Measurements from ENCODE around the gene ELAVL2.

The ELAVL2 gene

GRCh38 chr9:23698161-23698560, 127.9 kb downstream of the ELAVL2 start:
- no peaks in the 10 kb centered on the region for H3K4me1 Mint-ChIP-seq (ENCODE audit: low read depth)
- no peak overlapping the region for H3K27ac Mint-ChIP-seq
- H3K27me3 Mint-ChIP-seq: no peaks in the 10 kb centered on the region
- no peak overlapping the region for H3K4me3 Mint-ChIP-seq
- H3K36me3 Mint-ChIP-seq (ENCODE audit: low read depth): no peaks in the 10 kb centered on the region
- intact Hi-C loops (cut with micrococcal nuclease): no loop called here
- peaks cover 7% of the 10 kb centered on the region for H3K9me3 Mint-ChIP-seq

GRCh38 chr9:23695572-23695971, 130.5 kb downstream of the ELAVL2 start:
- H3K4me3 Mint-ChIP-seq: no peak overlapping the region
- no peaks in the 10 kb centered on the region for H3K36me3 Mint-ChIP-seq (ENCODE audit: low read depth)
- peaks cover 7% of the 10 kb centered on the region for H3K9me3 Mint-ChIP-seq
- no peaks in the 10 kb centered on the region for H3K27me3 Mint-ChIP-seq
- intact Hi-C loops (cut with micrococcal nuclease): no loop called here
- no peaks in the 10 kb centered on the region for H3K4me1 Mint-ChIP-seq (ENCODE audit: low read depth)
- no peak overlapping the region for H3K27ac Mint-ChIP-seq

GRCh38 chr9:23693374-23693773, 132.7 kb downstream of the ELAVL2 start:
- H3K4me3 Mint-ChIP-seq: no peak overlapping the region
- no peak overlapping the region for H3K27ac Mint-ChIP-seq
- no peaks in the 10 kb centered on the region for H3K4me1 Mint-ChIP-seq (ENCODE audit: low read depth)
- no peaks in the 10 kb centered on the region for H3K27me3 Mint-ChIP-seq
- intact Hi-C loops (cut with micrococcal nuclease): no loop called here
- peaks cover 7% of the 10 kb centered on the region for H3K9me3 Mint-ChIP-seq
- no peaks in the 10 kb centered on the region for H3K36me3 Mint-ChIP-seq (ENCODE audit: low read depth)

- Mint-ChIP-seq H3K27ac (no peak overlapping the region), H3K36me3 (ENCODE audit: low read depth) (no peaks in the 10 kb centered on the region), H3K4me1 (ENCODE audit: low read depth) (no peaks in the 10 kb centered on the region), H3K27me3 (no peaks in the 10 kb centered on the region), H3K9me3 (no peaks in the 10 kb centered on the region), H3K4me3 (no peak overlapping the region)
- intact Hi-C loops (cut with micrococcal nuclease): no loop called here
Observed at GRCh38 chr9:23686896-23687295, 139.1 kb downstream of the ELAVL2 start.

GRCh38 chr9:23686257-23686656, 139.8 kb downstream of the ELAVL2 start:
- H3K27me3 Mint-ChIP-seq: no peaks in the 10 kb centered on the region

GRCh38 chr9:23683611-23684061, 142.4 kb downstream of the ELAVL2 start:
- no peaks in the 10 kb centered on the region for H3K9me3 Mint-ChIP-seq
- no peak overlapping the region for H3K4me3 Mint-ChIP-seq
- no peaks in the 10 kb centered on the region for H3K27me3 Mint-ChIP-seq
- H3K36me3 Mint-ChIP-seq (ENCODE audit: low read depth): no peaks in the 10 kb centered on the region
- no peaks in the 10 kb centered on the region for H3K4me1 Mint-ChIP-seq (ENCODE audit: low read depth)
- intact Hi-C loops (cut with micrococcal nuclease): no loop called here
- no peak overlapping the region for H3K27ac Mint-ChIP-seq

More at GRCh38 chr9:23686257-23686656, 139.8 kb downstream of the ELAVL2 start:
- Mint-ChIP-seq H3K9me3 (no peaks in the 10 kb centered on the region), H3K4me3 (no peak overlapping the region), H3K36me3 (ENCODE audit: low read depth) (no peaks in the 10 kb centered on the region), H3K4me1 (ENCODE audit: low read depth) (no peaks in the 10 kb centered on the region), H3K27ac (no peak overlapping the region)
- intact Hi-C loops (cut with micrococcal nuclease): no loop called here

- Mint-ChIP-seq H3K4me3 (no peak overlapping the region), H3K27ac (no peak overlapping the region), H3K4me1 (ENCODE audit: low read depth) (no peaks in the 10 kb centered on the region), H3K9me3 (no peaks in the 10 kb centered on the region), H3K27me3 (no peaks in the 10 kb centered on the region), H3K36me3 (ENCODE audit: low read depth) (no peaks in the 10 kb centered on the region)
- intact Hi-C loops (cut with micrococcal nuclease): no loop called here
Observed at GRCh38 chr9:23682891-23683431, 143.1 kb downstream of the ELAVL2 start.

- no peaks in the 10 kb centered on the region for H3K4me1 Mint-ChIP-seq (ENCODE audit: low read depth)
- no peaks in the 10 kb centered on the region for H3K9me3 Mint-ChIP-seq
- H3K27me3 Mint-ChIP-seq: no peaks in the 10 kb centered on the region
- no peak overlapping the region for H3K4me3 Mint-ChIP-seq
- no peak overlapping the region for H3K27ac Mint-ChIP-seq
- no peaks in the 10 kb centered on the region for H3K36me3 Mint-ChIP-seq (ENCODE audit: low read depth)
- intact Hi-C loops (cut with micrococcal nuclease): no loop called here
Observed at GRCh38 chr9:23682352-23682751, 143.7 kb downstream of the ELAVL2 start.

- intact Hi-C loops (cut with micrococcal nuclease): no loop called here
- H3K27ac Mint-ChIP-seq: no peak overlapping the region
- no peaks in the 10 kb centered on the region for H3K27me3 Mint-ChIP-seq
- H3K4me3 Mint-ChIP-seq: no peak overlapping the region
- H3K4me1 Mint-ChIP-seq (ENCODE audit: low read depth): no peaks in the 10 kb centered on the region
- H3K36me3 Mint-ChIP-seq (ENCODE audit: low read depth): no peaks in the 10 kb centered on the region
- peaks cover 11% of the 10 kb centered on the region for H3K9me3 Mint-ChIP-seq
Observed at GRCh38 chr9:23677446-23677845, 148.6 kb downstream of the ELAVL2 start.

GRCh38 chr9:23674016-23674585, 151.9 kb downstream of the ELAVL2 start:
- Mint-ChIP-seq H3K9me3 (peaks cover 11% of the 10 kb centered on the region), H3K4me3 (no peak overlapping the region), H3K4me1 (ENCODE audit: low read depth) (no peaks in the 10 kb centered on the region), H3K27ac (no peak overlapping the region), H3K36me3 (ENCODE audit: low read depth) (no peaks in the 10 kb centered on the region), H3K27me3 (no peaks in the 10 kb centered on the region)
- intact Hi-C loops (cut with micrococcal nuclease): no loop called here

- H3K36me3 Mint-ChIP-seq (ENCODE audit: low read depth): no peaks in the 10 kb centered on the region
- H3K27me3 Mint-ChIP-seq: no peaks in the 10 kb centered on the region
- H3K4me1 Mint-ChIP-seq (ENCODE audit: low read depth): no peaks in the 10 kb centered on the region
- H3K9me3 Mint-ChIP-seq: peaks cover 19% of the 10 kb centered on the region
- no peak overlapping the region for H3K27ac Mint-ChIP-seq
- intact Hi-C loops (cut with micrococcal nuclease): no loop called here
- no peak overlapping the region for H3K4me3 Mint-ChIP-seq
Observed at GRCh38 chr9:23672151-23672550, 153.9 kb downstream of the ELAVL2 start.

GRCh38 chr9:23669776-23670175, 156.3 kb downstream of the ELAVL2 start:
- Mint-ChIP-seq H3K27me3 (no peaks in the 10 kb centered on the region), H3K36me3 (ENCODE audit: low read depth) (no peaks in the 10 kb centered on the region), H3K4me1 (ENCODE audit: low read depth) (no peaks in the 10 kb centered on the region), H3K27ac (no peak overlapping the region), H3K4me3 (no peak overlapping the region), H3K9me3 (peaks cover 8% of the 10 kb centered on the region)
- intact Hi-C loops (cut with micrococcal nuclease): no loop called here

GRCh38 chr9:23665635-23666034, 160.4 kb downstream of the ELAVL2 start:
- Mint-ChIP-seq H3K27ac (no peak overlapping the region), H3K36me3 (ENCODE audit: low read depth) (no peaks in the 10 kb centered on the region), H3K9me3 (peaks cover 8% of the 10 kb centered on the region), H3K27me3 (no peaks in the 10 kb centered on the region), H3K4me1 (ENCODE audit: low read depth) (no peaks in the 10 kb centered on the region), H3K4me3 (no peak overlapping the region)
- intact Hi-C loops (cut with micrococcal nuclease): no loop called here

- Mint-ChIP-seq H3K4me3 (no peak overlapping the region), H3K4me1 (ENCODE audit: low read depth) (no peaks in the 10 kb centered on the region), H3K27ac (no peak overlapping the region), H3K27me3 (no peaks in the 10 kb centered on the region), H3K9me3 (peaks cover 8% of the 10 kb centered on the region), H3K36me3 (ENCODE audit: low read depth) (no peaks in the 10 kb centered on the region)
- intact Hi-C loops (cut with micrococcal nuclease): no loop called here
Observed at GRCh38 chr9:23665051-23665450, 161.0 kb downstream of the ELAVL2 start.

- H3K36me3 Mint-ChIP-seq (ENCODE audit: low read depth): no peaks in the 10 kb centered on the region
- no peaks in the 10 kb centered on the region for H3K4me1 Mint-ChIP-seq (ENCODE audit: low read depth)
Observed at GRCh38 chr9:23663946-23664345, 162.1 kb downstream of the ELAVL2 start.

More at GRCh38 chr9:23663946-23664345, 162.1 kb downstream of the ELAVL2 start:
- Mint-ChIP-seq H3K4me3 (no peak overlapping the region), H3K27me3 (no peaks in the 10 kb centered on the region), H3K27ac (no peak overlapping the region), H3K9me3 (peaks cover 8% of the 10 kb centered on the region)
- intact Hi-C loops (cut with micrococcal nuclease): no loop called here
